OCI-LY3 (cell line): ENCODE results near the gene RHD.
"Not testable (repeated sequence)": the region's sequence is repeated elsewhere in the genome, so short reads cannot be mapped to it uniquely, and the experiment has no call there.

ENCODE experiments used
- H2AFZ ChIP-seq: fragments of 200-600, 300-600 bp; shearing (Covaris generic); 2 replicates; pipeline ENCODE4 v1.6.0; 2014; ENCODE audit warnings: antibody characterized with exemption, low read depth, low read length
- H3K27ac ChIP-seq: fragments of 200-600, 300-600 bp; sonication (generic); 2 replicates; pipeline ENCODE4 v1.5.1; 2014; ENCODE audit warnings: mild to moderate bottlenecking, low read length, moderate library complexity, mixed read lengths
- H3K27me3 ChIP-seq: fragments of 200-600, 300-600 bp; sonication (generic); 2 replicates; pipeline ENCODE4 v1.6.1; 2014; ENCODE audit warnings: low read depth, low read length, mixed read lengths
- H3K36me3 ChIP-seq: fragments of 200-600, 300-600 bp; sonication (generic); replicated peaks from 2 replicates; pipeline ENCODE3; 2014; ENCODE audit warnings: low read depth, low read length, mixed read lengths
- H3K4me1 ChIP-seq: fragments of 300-600, 200-600 bp; sonication (generic); 2 replicates; pipeline ENCODE4 v1.6.1; 2014; ENCODE audit warnings: low read length, mixed read lengths
- H3K4me2 ChIP-seq: fragments of 200-600, 300-600 bp; sonication (generic); 2 replicates; pipeline ENCODE4 v1.6.1; 2014; ENCODE audit warnings: low read length, mixed read lengths
- H3K4me3 ChIP-seq: fragments of 300-600, 200-600 bp; sonication (generic); 2 replicates; pipeline ENCODE4 v1.5.1; 2014; ENCODE audit warnings: antibody characterized with exemption, mild to moderate bottlenecking, low read length, moderate library complexity
- H3K79me2 ChIP-seq: fragments of 300-600, 200-600 bp; shearing (Covaris generic); 2 replicates; pipeline ENCODE4 v1.6.1; 2014; ENCODE audit warnings: mild to moderate bottlenecking, low read length, mixed read lengths
- H3K9ac ChIP-seq: fragments of 300-600, 200-600 bp; shearing (Covaris generic); 2 replicates; pipeline ENCODE4 v1.6.0; 2014; ENCODE audit warnings: mild to moderate bottlenecking, low read length, moderate library complexity
- H3K9me3 ChIP-seq: fragments of 200-600, 300-600 bp; shearing (Covaris generic); 2 replicates; pipeline ENCODE4 v1.6.1; 2014; ENCODE audit warnings: low read length, mixed read lengths; ENCODE audit not compliant: insufficient read depth
- H4K20me1 ChIP-seq: fragments of 200-600, 300-600 bp; sonication (generic); 2 replicates; pipeline ENCODE4 v1.6.1; 2016; ENCODE audit warnings: low read length, mixed read lengths; ENCODE audit not compliant: insufficient read depth

The RHD gene

GRCh38 chr1:25378367-25378766 is 106.1 kb downstream of the RHD start:
- H3K79me2 ChIP-seq, H3K4me2 ChIP-seq, H3K36me3 ChIP-seq: not testable (repeated sequence)

More at GRCh38 chr1:25378367-25378766, 106.1 kb downstream of the RHD start:
- not testable (repeated sequence) for H2AFZ ChIP-seq, H3K4me1 ChIP-seq, H3K9me3 ChIP-seq, H4K20me1 ChIP-seq, H3K27me3 ChIP-seq, H3K9ac ChIP-seq, H3K27ac ChIP-seq, H3K4me3 ChIP-seq
